Lower lobe of right lung (tissue), 2 donors: ENCODE data around the gene CHD9NB. TPM values are rescaled to one million over a fixed set of nuclear protein-coding genes. Genes with fewer than 3 reads are reported as not detected.

ENCODE experiments used
- ATAC-seq, 2 donors: fragments of 200-7000 bp; cut with Tn5 transposase; one replicate each; pipeline ENCODE4 v1.9.1; 2020 to 2022; ENCODE audit warnings: mild to moderate bottlenecking in 2 of 2, moderate library complexity in 2 of 2
- DNase-seq: peaks from one replicate; pipeline ENCODE4 v3.0.0-alpha.2; 2020
- H3K27ac ChIP-seq: fragments of 200-600 bp; one replicate; pipeline ENCODE4 v1.8.0; 2022
- H3K27me3 ChIP-seq: fragments of 200-600 bp; one replicate; pipeline ENCODE4 v1.8.0; 2022; ENCODE audit warnings: low read depth
- H3K36me3 ChIP-seq: fragments of 200-600 bp; one replicate; pipeline ENCODE4 v1.8.0; 2022; ENCODE audit warnings: mild to moderate bottlenecking
- H3K4me1 ChIP-seq: fragments of 200-600 bp; one replicate; pipeline ENCODE4 v1.8.0; 2022
- H3K4me3 ChIP-seq: fragments of 200-600 bp; one replicate; pipeline ENCODE4 v1.8.0; 2022; ENCODE audit warnings: mild to moderate bottlenecking
- H3K9me3 ChIP-seq: fragments of 200-600 bp; one replicate; pipeline ENCODE4 v1.8.0; 2022
- CTCF ChIP-seq: fragments of 200-600 bp; IDR thresholded peaks from one replicate; pipeline ENCODE4 v1.8.0; 2022; ENCODE audit warnings: antibody characterized with exemption, mild to moderate bottlenecking
- intact Hi-C: fragments of 100-400 bp; cut with DNase I; formaldehyde crosslinking; loops from one replicate; pipeline ENCODE4 v1.11.0; 2022
- total RNA-seq: library from RNA; stranded (reverse); fragmentation: NEBNext Ultra II Directional; extraction: Animal tissue kit (Norgen Biotek cat#: 25700); gene quantifications from one replicate; pipeline ENCODE4 v1.2.1, GENCODE V29; 2021
- donor health status: DM: no; HTN: yes; CAD: no; lungs with severe emphysema.

The CHD9NB gene
- total RNA-seq, 1 donor from 2014 or later: 12.4 TPM

- Histone ChIP-seq H3K27ac (no peak overlapping the region), H3K36me3 (no peaks in the 10 kb centered on the region), H3K9me3 (no peaks in the 10 kb centered on the region), H3K4me3 (no peak overlapping the region), H3K27me3 (no peaks in the 10 kb centered on the region), H3K4me1 (no peaks in the 10 kb centered on the region)
- ATAC-seq: no peak
- TF ChIP-seq CTCF: no peak
- DNase-seq: no peak
- intact Hi-C loops: no loop called here
These were observed 38.4 kb downstream of the CHD9NB start for GRCh38 chr16:53014287-53014686.

- ATAC-seq (no peak), DNase-seq (no peak)
- Histone ChIP-seq H3K4me1 (no peaks in the 10 kb centered on the region), H3K27me3 (no peaks in the 10 kb centered on the region), H3K4me3 (no peak overlapping the region), H3K36me3 (no peaks in the 10 kb centered on the region), H3K27ac (no peak overlapping the region), H3K9me3 (no peaks in the 10 kb centered on the region)
- intact Hi-C loops: no loop called here
- no peak for TF ChIP-seq CTCF
These were observed 45.6 kb downstream of the CHD9NB start for GRCh38 chr16:53007095-53007494.

GRCh38 chr16:52997922-52998321 lies 54.8 kb downstream of the CHD9NB start:
- intact Hi-C loops: no loop called here
- ATAC-seq: no peak
- no peak overlapping the region for H3K27ac ChIP-seq
- DNase-seq: no peak
- no peaks in the 10 kb centered on the region for H3K36me3 ChIP-seq
- H3K4me3 ChIP-seq: no peak overlapping the region
- no peaks in the 10 kb centered on the region for H3K4me1 ChIP-seq
- H3K27me3 ChIP-seq: no peaks in the 10 kb centered on the region
- no peak for TF ChIP-seq CTCF
- no peaks in the 10 kb centered on the region for H3K9me3 ChIP-seq

- no peak for ATAC-seq
- H3K27me3 ChIP-seq: no peaks in the 10 kb centered on the region
- H3K4me1 ChIP-seq: no peaks in the 10 kb centered on the region
- no peak for TF ChIP-seq CTCF
- no peak overlapping the region for H3K4me3 ChIP-seq
- H3K36me3 ChIP-seq: no peaks in the 10 kb centered on the region
- DNase-seq: no peak
- H3K27ac ChIP-seq: no peak overlapping the region
- intact Hi-C loops: no loop called here
- no peaks in the 10 kb centered on the region for H3K9me3 ChIP-seq
These were observed 57.8 kb downstream of the CHD9NB start for GRCh38 chr16:52994942-52995341.

GRCh38 chr16:52993179-52993578 lies 59.5 kb downstream of the CHD9NB start:
- Histone ChIP-seq H3K36me3 (no peaks in the 10 kb centered on the region), H3K9me3 (no peaks in the 10 kb centered on the region), H3K4me1 (no peaks in the 10 kb centered on the region), H3K27me3 (no peaks in the 10 kb centered on the region), H3K4me3 (no peak overlapping the region), H3K27ac (no peak overlapping the region)
- intact Hi-C loops: no loop called here
- no peak for DNase-seq
- ATAC-seq: no peak
- TF ChIP-seq CTCF: no peak

- Histone ChIP-seq H3K4me1 (no peaks in the 10 kb centered on the region), H3K27me3 (no peaks in the 10 kb centered on the region), H3K27ac (no peak overlapping the region), H3K9me3 (no peaks in the 10 kb centered on the region), H3K36me3 (no peaks in the 10 kb centered on the region), H3K4me3 (no peak overlapping the region)
- DNase-seq: no peak
- intact Hi-C loops: no loop called here
- TF ChIP-seq CTCF: no peak
- ATAC-seq: no peak
These were observed 61.1 kb downstream of the CHD9NB start for GRCh38 chr16:52991572-52991971.
